ENCODE measurements around the gene PODXL. TPM values are rescaled to one million over a fixed set of nuclear protein-coding genes. Genes with fewer than 3 reads are reported as not detected.

The PODXL gene
- total RNA-seq, 2 donors from 2014 or later = 11.2 to 14.6 TPM

DNA sequence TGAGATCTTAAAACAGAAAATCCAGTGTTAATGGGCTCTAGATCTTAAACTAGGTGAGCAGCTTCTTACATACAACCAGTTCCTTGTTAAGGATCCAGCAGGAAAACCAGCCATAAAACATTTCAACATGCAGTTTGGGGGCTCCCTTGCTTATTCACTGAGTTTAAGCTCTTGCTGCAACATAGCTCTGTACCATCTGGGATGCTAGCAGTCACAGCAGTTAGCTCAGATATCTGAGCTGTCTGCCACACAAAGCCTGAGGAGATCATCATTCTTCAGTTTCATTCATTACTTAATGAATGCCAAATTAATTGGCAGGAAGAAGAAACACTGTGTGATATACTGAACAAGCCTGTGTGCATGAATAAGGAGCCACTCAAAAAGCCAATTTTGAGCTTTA is 62.8 kb downstream of the PODXL start:
- intact Hi-C loops (cut with DNase I) = no loop called here
- TF ChIP-seq, protein P1, sequence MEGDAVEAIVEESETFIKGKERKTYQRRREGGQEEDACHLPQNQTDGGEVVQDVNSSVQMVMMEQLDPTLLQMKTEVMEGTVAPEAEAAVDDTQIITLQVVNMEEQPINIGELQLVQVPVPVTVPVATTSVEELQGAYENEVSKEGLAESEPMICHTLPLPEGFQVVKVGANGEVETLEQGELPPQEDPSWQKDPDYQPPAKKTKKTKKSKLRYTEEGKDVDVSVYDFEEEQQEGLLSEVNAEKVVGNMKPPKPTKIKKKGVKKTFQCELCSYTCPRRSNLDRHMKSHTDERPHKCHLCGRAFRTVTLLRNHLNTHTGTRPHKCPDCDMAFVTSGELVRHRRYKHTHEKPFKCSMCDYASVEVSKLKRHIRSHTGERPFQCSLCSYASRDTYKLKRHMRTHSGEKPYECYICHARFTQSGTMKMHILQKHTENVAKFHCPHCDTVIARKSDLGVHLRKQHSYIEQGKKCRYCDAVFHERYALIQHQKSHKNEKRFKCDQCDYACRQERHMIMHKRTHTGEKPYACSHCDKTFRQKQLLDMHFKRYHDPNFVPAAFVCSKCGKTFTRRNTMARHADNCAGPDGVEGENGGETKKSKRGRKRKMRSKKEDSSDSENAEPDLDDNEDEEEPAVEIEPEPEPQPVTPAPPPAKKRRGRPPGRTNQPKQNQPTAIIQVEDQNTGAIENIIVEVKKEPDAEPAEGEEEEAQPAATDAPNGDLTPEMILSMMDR (IDR thresholded peaks at IDR 0.05) = no peak
- Histone ChIP-seq H3K27ac (no peak overlapping the region), H3K36me3 (no peaks in the 10 kb centered on the region), H3K4me1 (no peaks in the 10 kb centered on the region), H3K9ac (ENCODE audit: low read depth in 2 of 2, low read length in 2 of 2) (no peak overlapping the region), H3K9me3 (no peaks in the 10 kb centered on the region), H3K27me3 (no peaks in the 10 kb centered on the region), H3K4me3 (no peak overlapping the region)
- DNase-seq = no peak

DNA sequence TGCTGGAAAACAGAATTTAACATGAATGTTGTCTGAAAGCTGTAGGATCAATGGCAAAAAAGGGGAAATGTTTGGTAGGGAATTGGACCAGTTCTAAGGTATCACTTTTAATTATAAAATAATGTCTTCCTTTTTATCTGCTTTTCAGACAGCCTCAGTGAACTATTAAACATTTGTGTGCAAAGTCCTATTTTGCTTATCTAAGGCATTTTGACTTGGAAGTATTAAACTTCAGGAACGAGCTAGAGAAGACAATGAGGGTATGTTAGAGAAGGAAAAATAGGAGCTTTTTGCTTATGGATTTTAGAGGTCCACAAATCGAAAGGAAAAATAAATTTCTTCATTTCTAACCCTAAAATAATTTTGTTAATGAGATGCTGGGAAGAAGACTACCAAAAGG is 63.3 kb downstream of the PODXL start:
- Histone ChIP-seq H3K4me1 (no peaks in the 10 kb centered on the region), H3K9ac (ENCODE audit: low read depth in 2 of 2, low read length in 2 of 2) (no peak overlapping the region), H3K27me3 (no peaks in the 10 kb centered on the region), H3K27ac (no peak overlapping the region), H3K36me3 (no peaks in the 10 kb centered on the region), H3K9me3 (no peaks in the 10 kb centered on the region), H3K4me3 (no peak overlapping the region)
- DNase-seq = no peak
- TF ChIP-seq, protein P1 (IDR thresholded peaks at IDR 0.05) = no peak
- intact Hi-C loops (cut with DNase I) = no loop called here

DNA sequence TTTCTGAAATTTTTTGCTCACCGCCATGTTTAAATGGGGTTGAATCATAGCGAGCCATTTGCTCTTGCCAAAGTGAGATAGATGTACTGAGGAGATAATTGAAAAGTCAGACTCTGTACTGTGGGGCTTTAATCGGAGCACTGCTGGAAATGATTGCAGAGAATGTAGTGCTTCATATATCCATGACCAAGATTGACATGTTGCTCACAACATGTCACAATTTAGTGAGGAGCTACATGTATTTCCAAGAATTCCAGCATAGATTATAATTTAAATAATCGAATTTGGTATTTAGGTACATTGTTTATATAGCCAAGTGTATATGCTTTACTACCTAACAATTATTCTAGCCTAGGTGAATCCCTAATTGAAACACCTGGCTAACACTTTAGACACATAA is 66.5 kb downstream of the PODXL start:
- Histone ChIP-seq H3K27ac (no peak overlapping the region), H3K27me3 (no peaks in the 10 kb centered on the region), H3K36me3 (no peaks in the 10 kb centered on the region), H3K9ac (ENCODE audit: low read depth in 2 of 2, low read length in 2 of 2) (no peak overlapping the region), H3K4me1 (no peaks in the 10 kb centered on the region), H3K4me3 (no peak overlapping the region), H3K9me3 (no peaks in the 10 kb centered on the region)
- no peak for DNase-seq
- TF ChIP-seq, protein P1 (IDR thresholded peaks at IDR 0.05) = no peak
- intact Hi-C loops (cut with DNase I) = no loop called here

DNA sequence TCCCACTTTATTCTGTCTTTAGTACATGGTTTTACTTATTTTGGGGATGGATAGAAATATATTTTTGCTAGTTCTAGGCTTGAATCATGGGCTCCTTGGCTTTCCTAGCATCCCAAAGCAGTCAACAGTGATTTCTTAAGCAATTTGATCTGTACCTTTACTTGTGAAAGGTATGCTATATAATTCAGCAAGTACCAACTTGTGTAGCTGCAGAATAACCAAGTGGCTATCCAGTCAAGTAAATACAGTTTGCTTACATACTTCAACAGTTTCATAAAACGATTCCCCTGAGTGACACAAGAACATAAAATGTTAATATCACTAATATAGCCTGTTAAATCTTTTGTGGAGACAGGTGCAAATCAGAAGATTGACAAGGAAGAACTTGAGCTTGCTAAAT is 67.2 kb downstream of the PODXL start:
- no peak overlapping the region for H3K9ac ChIP-seq (ENCODE audit: low read depth in 2 of 2, low read length in 2 of 2)
- no peaks in the 10 kb centered on the region for H3K4me1 ChIP-seq
- intact Hi-C loops (cut with DNase I) = no loop called here
- no peaks in the 10 kb centered on the region for H3K36me3 ChIP-seq
- DNase-seq = no peak
- TF ChIP-seq, protein P1 (IDR thresholded peaks at IDR 0.05) = no peak
- H3K9me3 ChIP-seq = no peaks in the 10 kb centered on the region
- no peak overlapping the region for H3K4me3 ChIP-seq
- no peaks in the 10 kb centered on the region for H3K27me3 ChIP-seq
- no peak overlapping the region for H3K27ac ChIP-seq

DNA sequence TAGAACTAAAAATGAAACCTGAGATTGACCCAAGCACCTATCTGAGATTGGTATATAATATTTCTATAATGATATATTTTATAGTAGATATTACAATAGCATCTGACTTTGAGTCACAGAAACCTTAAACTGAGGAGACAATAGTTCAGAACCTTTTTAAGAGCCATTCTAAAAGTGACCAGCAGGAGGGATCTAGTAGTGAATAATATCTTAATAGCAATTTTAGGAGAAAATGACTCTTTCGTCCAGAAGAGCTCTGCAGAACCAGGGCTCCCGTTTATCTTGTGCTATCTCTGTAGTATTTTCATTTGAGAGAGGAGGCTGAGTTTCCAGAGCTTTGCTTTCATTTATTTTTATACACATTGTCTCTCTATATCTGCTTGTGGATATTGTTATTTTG is 68.1 kb downstream of the PODXL start:
- no peak overlapping the region for H3K27ac ChIP-seq
- no peak overlapping the region for H3K9ac ChIP-seq (ENCODE audit: low read depth in 2 of 2, low read length in 2 of 2)
- TF ChIP-seq, protein P1 (IDR thresholded peaks at IDR 0.05) = no peak
- no peaks in the 10 kb centered on the region for H3K9me3 ChIP-seq
- no peaks in the 10 kb centered on the region for H3K36me3 ChIP-seq
- no peak for DNase-seq
- no peaks in the 10 kb centered on the region for H3K4me1 ChIP-seq
- H3K4me3 ChIP-seq = no peak overlapping the region
- H3K27me3 ChIP-seq = no peaks in the 10 kb centered on the region
- intact Hi-C loops (cut with DNase I) = no loop called here

DNA sequence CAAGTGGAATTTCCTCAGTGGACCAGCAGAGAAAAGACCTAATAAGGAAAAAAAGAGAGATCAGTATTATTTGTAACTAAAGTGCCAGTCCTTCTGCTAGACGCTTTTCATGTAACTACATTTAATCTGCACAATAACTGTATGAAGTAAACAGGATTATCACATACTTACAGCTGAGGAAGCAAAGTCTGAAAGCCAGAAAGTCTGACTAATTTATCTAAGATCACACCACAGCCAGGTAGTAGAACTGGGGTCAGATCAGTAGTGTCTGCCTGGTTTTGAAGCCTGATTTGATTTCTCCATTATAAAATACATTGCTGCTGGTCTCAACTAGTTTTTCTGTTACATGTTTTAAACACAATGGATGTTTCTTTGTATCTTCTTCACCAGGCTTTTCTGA is 69.2 kb downstream of the PODXL start:
- Histone ChIP-seq H3K27ac (no peak overlapping the region), H3K4me3 (no peak overlapping the region), H3K9ac (ENCODE audit: low read depth in 2 of 2, low read length in 2 of 2) (no peak overlapping the region), H3K27me3 (no peaks in the 10 kb centered on the region), H3K36me3 (no peaks in the 10 kb centered on the region), H3K9me3 (no peaks in the 10 kb centered on the region), H3K4me1 (no peaks in the 10 kb centered on the region)
- intact Hi-C loops (cut with DNase I) = no loop called here
- no peak for DNase-seq
- TF ChIP-seq, protein P1 (IDR thresholded peaks at IDR 0.05) = no peak

Data from colonic mucosa (tissue), 4 donors.